HG03442 (cell line): ENCODE measurements around the gene BCL11A.
A peak's percentile ranks its signal among the peaks of the same experiment; 100 is the strongest.

Experiments
- ATAC-seq: cut with Tn5 transposase; IDR thresholded peaks from one replicate; pipeline ENCODE4 v1.9.1; 2021; ENCODE audit warnings: mild to moderate bottlenecking, moderate library complexity; ENCODE audit not compliant: unreplicated experiment

Gene BCL11A

GRCh38 chr2:60559880-60560279 lies 6.4 kb upstream of the BCL11A start:
- no peak for ATAC-seq

GRCh38 chr2:60558536-60558935 lies 5.1 kb upstream of the BCL11A start:
- no peak for ATAC-seq

DNA sequence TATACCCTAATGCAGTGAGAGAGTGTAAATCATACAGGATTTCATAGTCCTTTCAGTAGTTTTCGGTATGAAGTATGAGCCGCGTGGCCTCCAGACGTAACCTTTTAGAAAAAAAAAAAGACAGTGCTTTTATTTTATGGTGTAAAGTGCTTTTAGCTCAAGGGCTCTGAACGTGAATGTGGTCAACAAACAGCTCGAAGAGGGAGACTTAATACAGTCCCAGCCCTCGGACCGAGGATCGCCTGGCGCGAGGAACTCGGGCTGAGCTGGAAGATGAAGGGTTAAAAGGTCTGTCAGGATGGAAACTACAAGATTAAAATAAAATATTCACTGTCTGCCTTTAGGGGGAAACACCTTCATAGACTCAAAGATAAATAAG lies 4.0 kb upstream of the BCL11A start:
- no peak for ATAC-seq

DNA sequence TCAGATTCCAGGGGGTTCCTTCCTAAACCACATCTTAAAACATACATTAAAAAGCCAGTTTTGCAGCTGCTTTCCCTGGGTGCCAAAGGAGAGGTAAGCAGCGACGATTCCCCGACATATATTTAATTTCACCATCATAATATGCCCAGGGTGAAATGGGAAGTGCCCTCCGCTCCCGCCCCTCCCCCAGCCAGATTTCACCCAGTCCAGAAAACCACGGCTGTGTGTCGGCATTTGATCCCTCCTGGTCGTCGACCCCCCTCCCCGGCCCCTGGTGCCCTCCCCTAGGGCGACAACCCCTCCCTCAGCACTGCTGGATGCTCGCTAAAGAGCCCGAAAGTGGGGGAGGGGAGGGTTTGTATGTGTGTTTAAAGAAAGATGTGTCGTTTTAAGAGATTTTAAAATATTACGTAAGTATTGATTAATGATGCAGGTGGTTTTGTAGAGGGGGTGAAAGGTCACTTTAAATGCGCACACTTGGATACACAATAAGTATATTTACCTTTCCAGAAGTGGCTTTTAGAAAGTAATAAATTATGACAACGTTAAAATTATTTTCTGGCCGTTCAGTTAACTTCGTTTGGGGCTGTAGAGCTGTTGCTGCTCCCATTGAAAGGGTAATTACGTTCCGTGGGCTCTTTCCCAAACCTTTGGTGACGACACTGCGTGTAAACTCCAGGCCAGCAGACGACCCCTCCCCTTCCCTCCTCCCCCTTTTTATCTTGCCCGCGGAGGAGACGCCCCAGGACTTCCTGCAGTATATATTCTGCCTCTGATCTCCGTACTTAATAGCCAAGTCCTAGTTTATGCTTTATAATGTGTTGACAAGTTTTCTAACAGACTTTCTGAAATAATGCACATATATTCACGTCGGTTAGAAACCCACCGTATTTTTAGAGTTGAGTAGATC lies 3.4 kb upstream of the BCL11A start:
- no peak for ATAC-seq

- ATAC-seq: no peak
Measured at GRCh38 chr2:60556175-60556574, 2.7 kb upstream of the BCL11A start.

DNA sequence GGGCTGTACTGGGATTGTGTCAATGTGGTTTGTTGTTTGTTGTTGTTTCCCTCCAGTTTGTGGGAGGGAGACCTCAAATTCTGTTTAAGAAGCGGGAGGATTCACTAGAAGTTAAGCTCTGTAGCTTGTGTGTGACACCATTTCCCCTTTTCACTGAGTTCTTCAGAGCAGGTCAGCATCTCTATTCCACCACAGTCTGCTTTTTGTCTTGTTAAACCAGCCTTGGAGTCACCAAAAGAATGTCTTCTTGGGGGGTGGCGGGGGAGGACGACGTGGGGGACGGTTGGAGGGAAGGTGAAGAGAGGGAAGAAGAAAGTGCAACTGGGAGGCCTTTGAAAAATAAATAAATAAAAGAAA lies 2.3 kb upstream of the BCL11A start:
- peak; percentile 4 for ATAC-seq

- peak; percentile 32 for ATAC-seq
Measured at GRCh38 chr2:60555066-60555782, 1.8 kb upstream of the BCL11A start.

GRCh38 chr2:60554646-60555065 lies 1.2 kb upstream of the BCL11A start:
- ATAC-seq: no peak

DNA sequence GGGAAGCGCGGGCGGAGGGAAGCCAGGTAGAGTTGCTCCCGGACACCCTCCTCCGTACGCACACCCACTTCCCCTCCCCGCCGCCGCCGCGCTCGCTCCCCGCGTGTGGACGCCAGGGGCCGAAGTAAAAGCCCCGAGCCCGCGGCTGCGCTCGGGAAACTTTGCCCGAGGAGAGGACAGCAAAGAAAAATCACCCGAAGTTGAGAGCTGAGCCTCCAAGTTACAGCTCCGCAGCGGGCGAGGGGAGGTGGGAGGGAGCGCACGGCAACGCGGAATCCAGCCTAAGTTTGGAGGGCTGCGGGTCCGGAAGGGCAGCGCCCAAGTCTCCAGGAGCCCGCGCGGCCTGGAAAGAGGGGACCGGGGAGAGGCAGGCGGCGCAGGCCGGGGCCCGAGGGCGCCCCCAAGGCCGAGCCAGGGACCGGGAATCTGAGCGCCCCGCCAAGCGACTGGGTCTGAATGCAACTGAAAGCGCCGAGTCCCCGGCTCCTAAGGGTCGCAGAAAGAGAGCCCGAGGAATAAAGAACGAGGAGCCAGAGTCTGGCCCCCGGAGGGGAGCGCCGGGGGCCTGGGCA lies 706 bp upstream of the BCL11A start:
- ATAC-seq: no peak

DNA sequence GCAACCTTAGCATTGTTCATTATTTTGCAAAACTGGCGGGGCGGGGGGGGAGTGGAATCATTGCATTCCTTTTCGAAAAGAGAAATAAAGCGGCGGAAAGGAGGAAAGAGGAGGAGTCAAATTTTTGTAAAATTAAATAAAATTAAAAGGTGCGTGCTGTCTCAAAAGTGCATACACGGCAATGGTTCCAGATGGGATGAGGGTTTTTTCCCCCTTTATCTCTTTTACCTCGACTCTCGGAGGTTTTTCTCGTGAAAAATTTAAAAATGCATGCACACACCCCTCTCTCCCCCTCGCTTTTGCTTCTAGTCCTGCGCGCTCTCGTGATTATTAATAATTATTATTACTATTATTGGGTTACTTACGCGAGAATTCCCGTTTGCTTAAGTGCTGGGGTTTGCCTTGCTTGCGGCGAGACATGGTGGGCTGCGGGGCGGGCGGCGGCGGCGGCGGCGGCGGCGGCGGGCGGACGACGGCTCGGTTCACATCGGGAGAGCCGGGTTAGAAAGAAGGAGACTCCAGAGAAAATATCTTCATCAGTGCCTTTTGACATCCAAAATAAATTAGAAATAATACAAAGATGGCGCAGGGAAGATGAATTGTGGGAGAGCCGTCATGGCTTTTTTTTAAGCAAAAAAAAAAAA lies 481 bp downstream of the BCL11A start:
- no peak for ATAC-seq

- no peak for ATAC-seq
Measured at GRCh38 chr2:60552078-60552850, 1.2 kb downstream of the BCL11A start.

DNA sequence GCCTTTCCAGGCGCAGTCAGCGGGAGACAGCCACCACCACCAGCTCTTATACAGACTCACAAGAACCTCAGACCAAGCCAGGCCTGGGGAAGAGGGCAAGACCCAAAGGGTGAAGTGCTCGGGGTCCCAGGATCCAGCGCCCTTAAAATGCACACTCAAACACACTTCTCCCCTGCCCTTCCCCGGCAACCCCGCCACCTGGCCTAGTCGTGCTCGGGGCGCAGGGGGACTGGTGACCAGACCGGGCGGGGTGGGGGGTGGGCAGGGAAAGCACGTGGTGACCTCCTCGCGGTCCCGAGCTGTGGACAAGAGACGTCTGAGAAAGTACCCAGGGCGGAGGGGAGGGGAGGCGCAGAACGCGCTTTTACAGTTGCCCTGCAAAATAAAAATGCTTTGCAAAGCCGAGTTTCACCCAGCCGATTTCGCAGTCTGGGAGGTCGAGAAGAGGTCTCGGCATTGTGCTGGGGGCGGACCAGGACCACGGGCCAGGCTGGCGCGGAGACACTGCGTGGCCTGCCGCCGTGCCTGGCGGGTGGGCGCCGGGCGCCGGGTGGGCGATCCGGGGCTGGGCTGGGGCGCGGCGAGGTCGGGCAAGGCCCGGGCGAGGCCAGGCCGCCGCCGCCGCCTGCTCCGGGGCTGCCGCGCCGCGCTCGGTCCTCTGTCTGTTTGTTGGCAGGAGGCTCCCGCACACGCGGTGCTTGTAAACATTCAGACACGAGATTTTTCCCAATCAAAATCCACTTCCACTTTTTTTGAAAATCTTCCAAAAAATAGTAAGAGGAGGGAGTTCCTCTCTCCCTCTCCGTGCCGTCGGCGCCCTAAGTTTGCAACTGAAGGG lies 2.0 kb downstream of the BCL11A start:
- no peak for ATAC-seq

- ATAC-seq: no peak
Measured at GRCh38 chr2:60550984-60551239, 2.5 kb downstream of the BCL11A start.

GRCh38 chr2:60550178-60550983 lies 3.1 kb downstream of the BCL11A start:
- peak; percentile 52 for ATAC-seq

GRCh38 chr2:60549928-60550177 lies 3.6 kb downstream of the BCL11A start:
- peak; percentile 1 for ATAC-seq

DNA sequence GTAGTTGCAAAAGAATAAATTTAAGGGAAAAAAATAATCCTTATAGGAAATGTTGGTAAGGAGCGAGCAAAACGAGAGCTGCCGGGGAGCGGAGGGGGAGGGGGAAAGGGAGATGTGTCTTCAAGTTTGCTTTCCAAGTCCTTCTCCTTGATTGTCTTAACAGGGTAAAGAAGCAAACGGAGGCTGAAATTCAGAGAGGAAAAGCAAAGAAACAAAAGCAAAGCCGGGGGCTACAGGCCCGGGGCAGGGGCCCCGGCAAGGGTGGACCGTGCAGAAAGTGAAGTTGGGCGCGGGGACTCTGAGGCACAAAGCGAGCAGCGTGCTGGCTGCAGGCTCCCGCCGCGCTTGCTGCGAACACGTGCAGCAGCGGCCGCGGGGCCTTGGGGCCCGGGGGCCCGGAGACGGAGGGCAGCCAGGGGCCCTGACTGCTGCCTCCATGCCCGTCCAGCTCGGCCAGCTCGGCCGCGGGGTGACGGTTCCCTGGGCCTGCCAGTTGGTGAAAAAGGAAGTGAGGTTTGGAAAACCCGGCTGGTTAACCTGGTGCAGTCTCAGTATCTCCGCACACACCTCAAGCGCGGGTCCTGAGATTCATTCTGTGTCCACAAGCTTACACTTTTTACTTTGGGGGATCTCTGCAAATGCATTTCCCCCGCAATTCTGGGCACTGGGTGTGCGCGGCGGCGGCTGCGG lies 4.1 kb downstream of the BCL11A start:
- no peak for ATAC-seq

DNA sequence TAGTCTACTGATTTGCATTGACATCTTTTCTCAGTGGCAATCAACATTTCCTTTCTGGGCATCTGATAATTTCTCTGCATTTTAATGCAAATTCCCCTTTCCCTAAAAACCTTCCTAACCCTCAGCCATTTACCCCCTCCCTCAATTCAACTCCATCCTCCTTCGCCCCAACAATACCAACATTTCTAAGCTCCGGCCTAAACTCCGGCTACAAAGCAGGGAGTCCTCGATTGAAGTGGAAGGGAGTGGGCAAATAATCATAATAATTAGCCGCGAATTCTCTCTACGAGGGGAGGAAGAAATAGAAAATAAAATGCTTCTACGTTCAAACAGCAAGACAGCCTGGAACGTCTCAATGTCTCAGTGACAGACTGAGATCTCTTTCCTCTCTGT lies 4.6 kb downstream of the BCL11A start:
- no peak for ATAC-seq

DNA sequence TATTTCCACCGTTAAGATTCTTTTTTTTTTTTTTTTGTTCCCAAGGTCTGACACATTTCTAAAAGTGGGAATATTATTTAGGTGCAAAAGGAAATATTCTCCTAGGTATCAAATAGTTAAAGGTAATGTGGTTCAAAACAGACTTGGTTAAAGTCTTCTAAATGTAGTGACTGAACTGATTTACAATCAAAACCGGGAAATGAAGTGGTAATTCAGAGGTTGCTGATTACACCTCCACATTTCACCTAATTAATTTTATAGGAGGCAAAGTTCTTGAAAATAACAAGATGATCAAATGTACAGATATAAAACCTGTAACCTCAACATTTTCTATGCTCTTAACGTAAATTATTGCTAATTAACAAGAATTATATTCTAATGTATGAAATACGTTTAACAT lies 5.1 kb downstream of the BCL11A start:
- no peak for ATAC-seq

DNA sequence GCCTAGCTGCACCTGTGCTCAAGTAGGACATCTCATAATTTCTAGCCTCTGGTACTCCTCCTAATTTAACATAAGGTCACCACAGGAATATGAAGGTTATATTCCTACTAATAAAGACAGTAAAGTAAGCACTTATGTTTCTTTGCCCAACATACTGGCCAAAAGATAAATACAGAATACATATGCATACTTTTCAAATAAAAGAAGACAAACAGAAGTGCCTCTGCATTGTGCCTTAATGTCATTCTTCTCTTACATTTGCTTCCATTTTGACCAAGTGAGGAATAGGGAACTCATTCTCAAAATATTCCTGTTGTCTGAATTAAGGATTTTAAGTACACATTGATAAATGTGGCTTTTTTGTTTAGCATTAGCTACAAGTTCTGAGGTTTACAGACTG lies 5.6 kb downstream of the BCL11A start:
- no peak for ATAC-seq
